HG02973 (cell line): ENCODE data around the gene ZKSCAN1.
"Not testable (repeated sequence)": the region's sequence is repeated elsewhere in the genome, so short reads cannot be mapped to it uniquely, and the experiment has no call there.

Experiments
- ATAC-seq: cut with Tn5 transposase; IDR thresholded peaks from one replicate; pipeline ENCODE4 v1.9.1; 2021; ENCODE audit warnings: moderate library complexity; ENCODE audit not compliant: unreplicated experiment

The ZKSCAN1 gene

GRCh38 chr7:100000239-100000638 is 15.2 kb upstream of the ZKSCAN1 start:
- ATAC-seq, result no peak

GRCh38 chr7:100003711-100004661 is 11.4 kb upstream of the ZKSCAN1 start:
- ATAC-seq, result no peak

- ATAC-seq, result no peak
Observed at GRCh38 chr7:100007887-100008286, 7.5 kb upstream of the ZKSCAN1 start.

GRCh38 chr7:100008525-100008924 is 6.9 kb upstream of the ZKSCAN1 start:
- ATAC-seq, result no peak

- not testable (repeated sequence) for ATAC-seq
Observed at GRCh38 chr7:100009952-100010351, 5.4 kb upstream of the ZKSCAN1 start.

GRCh38 chr7:100010901-100011300 is 4.5 kb upstream of the ZKSCAN1 start:
- ATAC-seq, result no peak

GRCh38 chr7:100011516-100011915 is 3.9 kb upstream of the ZKSCAN1 start:
- no peak for ATAC-seq

GRCh38 chr7:100012385-100013327 is 2.7 kb upstream of the ZKSCAN1 start:
- not testable (repeated sequence) for ATAC-seq

- no peak for ATAC-seq
Observed at GRCh38 chr7:100013328-100013676, 2.1 kb upstream of the ZKSCAN1 start.

- no peak for ATAC-seq
Observed at GRCh38 chr7:100016215-100016901, 962 bp downstream of the ZKSCAN1 start.

- no peak for ATAC-seq
Observed at GRCh38 chr7:100017300-100017699, 1.9 kb downstream of the ZKSCAN1 start.

- no peak for ATAC-seq
Observed at GRCh38 chr7:100017875-100018274, 2.5 kb downstream of the ZKSCAN1 start.

- ATAC-seq, result no peak
Observed at GRCh38 chr7:100019908-100020307, 4.5 kb downstream of the ZKSCAN1 start.

GRCh38 chr7:100021297-100021696 is 5.9 kb downstream of the ZKSCAN1 start:
- no peak for ATAC-seq

GRCh38 chr7:100022621-100023020 is 7.2 kb downstream of the ZKSCAN1 start:
- ATAC-seq, result no peak

- no peak for ATAC-seq
Observed at GRCh38 chr7:100023526-100023925, 8.1 kb downstream of the ZKSCAN1 start.

GRCh38 chr7:100024020-100024619 is 8.7 kb downstream of the ZKSCAN1 start:
- no peak for ATAC-seq

- ATAC-seq, result no peak
Observed at GRCh38 chr7:100027197-100027596, 11.8 kb downstream of the ZKSCAN1 start.

- no peak for ATAC-seq
Observed at GRCh38 chr7:100029596-100029995, 14.2 kb downstream of the ZKSCAN1 start.

GRCh38 chr7:100033526-100033925 is 18.1 kb downstream of the ZKSCAN1 start:
- ATAC-seq, result no peak
